Measurements from ENCODE around the gene CTXND2. TPM values are rescaled to one million over a fixed set of nuclear protein-coding genes. Genes with fewer than 3 reads are reported as not detected.
A peak's percentile ranks its signal among the peaks of the same experiment; 100 is the strongest.

CTXND2 gene
- total and polyA plus RNA-seq, 9 donors = not detected

DNA sequence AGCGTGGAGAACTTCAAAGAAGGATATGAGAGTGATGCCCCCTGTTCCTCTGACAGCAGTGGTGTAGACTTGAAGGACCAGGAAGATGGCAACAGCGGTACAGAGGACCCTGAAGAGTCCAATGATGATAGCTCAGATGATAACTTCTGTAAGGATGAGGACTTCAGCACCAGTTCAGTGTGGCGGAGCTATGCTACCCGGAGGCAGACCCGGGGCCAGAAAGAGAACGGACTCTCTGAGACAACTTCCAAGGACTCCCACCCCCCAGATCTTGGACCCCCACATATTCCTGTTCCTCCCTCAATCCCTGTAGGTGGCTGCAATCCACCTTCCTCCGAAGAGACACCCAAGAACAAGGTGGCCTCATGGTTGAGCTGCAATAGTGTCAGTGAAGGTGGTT, 73.7 kb downstream of the CTXND2 start:
- Histone ChIP-seq H3K9me3 (no peaks in the 10 kb centered on the region), H3K4me1 (ENCODE audit: insufficient read depth) (no peaks in the 10 kb centered on the region), H3K27me3 (no peaks in the 10 kb centered on the region), H3K4me3 (no peak overlapping the region), H3K27ac (no peak overlapping the region), H3K36me3 (no peaks in the 10 kb centered on the region)
- DNase-seq = peak in 1 of 5 donors; percentile 19
- TF ChIP-seq POLR2A (IDR thresholded peaks at IDR 0.05) = no peak
- TF ChIP-seq CTCF (IDR thresholded peaks at IDR 0.05) = no peak
- no peak for TF ChIP-seq EP300 (IDR thresholded peaks at IDR 0.05)
- intact Hi-C loops (cut with DNase I) = no loop called here
- 92 to 96% (median 95%) methylated on average over 7 of the region's 7 CpGs for WGBS, 3 donors

DNA sequence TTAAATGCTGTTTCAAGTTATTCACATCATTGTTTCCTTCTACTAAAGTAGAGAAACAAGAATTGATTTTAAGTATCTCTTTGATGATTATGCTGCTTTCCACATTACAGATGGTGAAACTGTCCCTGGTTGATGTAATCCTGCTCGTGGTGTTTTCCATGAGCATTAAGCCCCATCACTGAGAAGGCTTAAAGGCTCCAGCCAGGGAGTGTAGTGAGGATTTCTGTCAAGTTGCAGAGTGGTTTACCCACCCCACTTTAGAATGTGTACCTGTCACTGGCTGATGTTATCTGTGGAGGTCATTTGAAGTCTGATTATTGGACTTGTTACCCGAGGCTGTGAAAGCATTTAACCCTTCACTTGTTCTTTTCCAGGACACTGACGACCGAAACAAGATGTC, 74.8 kb downstream of the CTXND2 start:
- Histone ChIP-seq H3K36me3 (no peaks in the 10 kb centered on the region), H3K27me3 (no peaks in the 10 kb centered on the region), H3K4me1 (ENCODE audit: insufficient read depth) (no peaks in the 10 kb centered on the region), H3K27ac (no peak overlapping the region), H3K9me3 (no peaks in the 10 kb centered on the region), H3K4me3 (no peak overlapping the region)
- no peak for DNase-seq
- TF ChIP-seq EP300 (IDR thresholded peaks at IDR 0.05) (no peak), POLR2A (IDR thresholded peaks at IDR 0.05) (no peak), CTCF (IDR thresholded peaks at IDR 0.05) (no peak)
- WGBS, 3 donors = 67 to 70% (median 68%) methylated on average over 4 of the region's 4 CpGs
- intact Hi-C loops (cut with DNase I) = no loop called here

Other genes starting within 250 kb of the CTXND2 start
- gene GOLPH3L, start 190.0 kb upstream of the CTXND2 start, total RNA-seq = 10 to 100 TPM; 20.0 to 43.2 (median 29.9) TPM
- 10 to 100 TPM; 22.6 to 46.2 TPM for gene GOLPH3L, start 190.0 kb upstream of the CTXND2 start, polyA plus RNA-seq
- not detected for gene HORMAD1, start 166.2 kb upstream of the CTXND2 start, total RNA-seq
- under 1 TPM in 1 of 2 donors, not detected in 1; 0.10 TPM for gene HORMAD1, start 166.2 kb upstream of the CTXND2 start, polyA plus RNA-seq
- 10 to 100 TPM in 6 of 7 donors, 1 to 10 TPM in 1; 8.7 to 80.9 (median 13.6) TPM for gene CTSS, start 121.4 kb upstream of the CTXND2 start, total RNA-seq
- 100 to 1,000 TPM in 1 of 2 donors, 1 to 10 TPM in 1; 9.6 to 131 TPM for gene CTSS, start 121.4 kb upstream of the CTXND2 start, polyA plus RNA-seq
- gene CTSK, start 78.9 kb upstream of the CTXND2 start, total RNA-seq = 10 to 100 TPM; 35.6 to 85.2 (median 74.0) TPM
- gene CTSK, start 78.9 kb upstream of the CTXND2 start, polyA plus RNA-seq = 100 to 1,000 TPM; 114 to 254 TPM
- 10 to 100 TPM; 52.5 to 79.8 (median 60.5) TPM for gene ARNT, start 10.5 kb upstream of the CTXND2 start, total RNA-seq
- 10 to 100 TPM; 27.9 to 84.0 TPM for gene ARNT, start 10.5 kb upstream of the CTXND2 start, polyA plus RNA-seq
- gene SETDB1, start 39.2 kb downstream of the CTXND2 start, total RNA-seq = 10 to 100 TPM; 21.9 to 49.4 (median 40.9) TPM
- 10 to 100 TPM; 24.0 to 46.2 TPM for gene SETDB1, start 39.2 kb downstream of the CTXND2 start, polyA plus RNA-seq
- 100 to 1,000 TPM in 5 of 7 donors, 10 to 100 TPM in 2; 91.9 to 198 (median 156) TPM for gene CERS2, start 87.7 kb downstream of the CTXND2 start, total RNA-seq
- gene CERS2, start 87.7 kb downstream of the CTXND2 start, polyA plus RNA-seq = 100 to 1,000 TPM; 124 to 339 TPM
- 1 to 10 TPM in 3 of 7 donors, under 1 TPM in 4; 0.24 to 6.9 (median 0.79) TPM for gene ANXA9, start 95.2 kb downstream of the CTXND2 start, total RNA-seq
- gene ANXA9, start 95.2 kb downstream of the CTXND2 start, polyA plus RNA-seq = 1 to 10 TPM in 1 of 2 donors, under 1 TPM in 1; 0.44 to 1.2 TPM
- gene MINDY1, start 119.8 kb downstream of the CTXND2 start, total RNA-seq = 10 to 100 TPM; 17.1 to 35.6 (median 26.9) TPM
- 10 to 100 TPM; 22.1 to 33.0 TPM for gene MINDY1, start 119.8 kb downstream of the CTXND2 start, polyA plus RNA-seq
- gene PRUNE1, start 121.3 kb downstream of the CTXND2 start, total RNA-seq = 10 to 100 TPM; 19.1 to 27.2 (median 22.9) TPM
- gene PRUNE1, start 121.3 kb downstream of the CTXND2 start, polyA plus RNA-seq = 10 to 100 TPM; 17.2 to 30.7 TPM
- 10 to 100 TPM in 1 of 7 donors, 1 to 10 TPM in 1, under 1 TPM in 5; 0.17 to 10.6 (median 0.60) TPM for gene BNIPL, start 149.4 kb downstream of the CTXND2 start, total RNA-seq
- under 1 TPM; 0.13 to 0.32 TPM for gene BNIPL, start 149.4 kb downstream of the CTXND2 start, polyA plus RNA-seq
- 1 to 10 TPM; 3.9 to 9.1 (median 7.3) TPM for gene C1orf56, start 160.6 kb downstream of the CTXND2 start, total RNA-seq
- gene C1orf56, start 160.6 kb downstream of the CTXND2 start, polyA plus RNA-seq = 1 to 10 TPM; 2.6 to 6.6 TPM
- 10 to 100 TPM; 37.6 to 81.9 (median 56.3) TPM for gene CDC42SE1, start 172.5 kb downstream of the CTXND2 start, total RNA-seq
- 10 to 100 TPM; 26.0 to 73.4 TPM for gene CDC42SE1, start 172.5 kb downstream of the CTXND2 start, polyA plus RNA-seq
- 1 to 10 TPM; 1.3 to 9.5 (median 2.4) TPM for gene MLLT11, start 173.3 kb downstream of the CTXND2 start, total RNA-seq
- 1 to 10 TPM; 1.1 to 3.6 TPM for gene MLLT11, start 173.3 kb downstream of the CTXND2 start, polyA plus RNA-seq
- 10 to 100 TPM; 12.6 to 28.1 (median 24.2) TPM for gene GABPB2, start 183.6 kb downstream of the CTXND2 start, total RNA-seq
- gene GABPB2, start 183.6 kb downstream of the CTXND2 start, polyA plus RNA-seq = 10 to 100 TPM; 11.4 to 20.6 TPM